Adrenal gland (tissue), 5 donors: ENCODE results near the gene GPC3.

Experiments
- CTCF ChIP-seq, 6 experiments: fragments of 450-650 bp in 4 of 6; fragments of 200-600 bp in 2 of 6; sonication (generic) in 1 of 6; IDR thresholded peaks; 1 replicate in 5 of 6; 2 replicates in 1 of 6; pipeline versions ENCODE4 v1.5.1 to v1.8.0; 2016 to 2021; ENCODE audit warnings: antibody characterized with exemption in 6 of 6, mild to moderate bottlenecking in 2 of 6, moderate library complexity in 1 of 6
- POLR2A ChIP-seq, 2 donors: fragments of 450-650 bp; IDR thresholded peaks; one replicate each; pipeline ENCODE4 v1.6.1; 2017; ENCODE audit warnings: antibody characterized with exemption in 2 of 2, mild to moderate bottlenecking in 2 of 2, moderate library complexity in 1 of 2
- donor health status: DM: no; HTN: no; CAD: no.

DNA sequence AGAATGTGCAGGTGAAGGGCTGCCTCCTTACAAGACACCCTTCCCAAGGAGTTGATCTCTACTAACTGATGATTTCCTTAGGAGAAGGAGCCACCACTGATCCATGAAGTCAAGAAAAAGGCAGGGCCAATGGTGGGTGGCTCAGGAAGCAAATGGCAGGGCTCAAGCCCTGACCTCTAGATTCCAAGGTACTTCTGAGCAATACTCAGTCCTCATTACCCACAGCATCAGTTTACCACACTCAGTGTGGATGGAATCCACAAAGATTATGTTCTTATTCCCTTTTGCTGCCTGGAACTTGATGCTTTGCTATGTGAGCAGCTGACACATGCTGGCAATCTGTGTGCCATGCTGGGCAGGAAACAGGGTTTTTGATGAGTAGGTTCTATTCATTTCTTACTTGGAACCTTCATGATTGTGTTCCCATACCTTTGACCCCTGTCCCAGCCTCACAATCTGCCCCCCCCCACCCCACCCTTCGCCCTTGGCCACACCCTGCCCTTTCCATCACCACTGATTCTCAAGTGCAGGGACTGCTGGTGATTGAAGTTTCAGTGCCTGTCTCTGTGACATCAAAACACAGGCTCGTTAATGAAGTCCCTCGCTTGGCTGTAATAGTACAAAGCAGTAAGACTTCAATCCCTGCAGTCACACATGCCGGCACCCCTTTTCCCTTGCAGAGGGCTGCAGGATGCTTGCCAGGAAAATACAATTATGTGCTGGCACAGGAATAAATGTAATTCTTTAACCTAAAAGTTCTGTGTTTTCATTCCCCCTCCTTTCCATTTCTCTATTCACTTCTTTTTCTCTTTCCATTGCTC is 434.5 kb downstream of the GPC3 start:
- no peak for TF ChIP-seq CTCF (IDR thresholded peaks at IDR 0.05)
- TF ChIP-seq POLR2A (IDR thresholded peaks at IDR 0.05), result no peak
